NCI-H187 (cell line): ENCODE data around the gene ZNF185.
"Not testable (repeated sequence)": the region's sequence is repeated elsewhere in the genome, so short reads cannot be mapped to it uniquely, and the experiment has no call there.

Experiments
- DNase-seq, 2 experiments: peaks; one replicate each; lab custom pipeline; 2025; lab: John Stamatoyannopoulos, UW

ZNF185 gene

DNA sequence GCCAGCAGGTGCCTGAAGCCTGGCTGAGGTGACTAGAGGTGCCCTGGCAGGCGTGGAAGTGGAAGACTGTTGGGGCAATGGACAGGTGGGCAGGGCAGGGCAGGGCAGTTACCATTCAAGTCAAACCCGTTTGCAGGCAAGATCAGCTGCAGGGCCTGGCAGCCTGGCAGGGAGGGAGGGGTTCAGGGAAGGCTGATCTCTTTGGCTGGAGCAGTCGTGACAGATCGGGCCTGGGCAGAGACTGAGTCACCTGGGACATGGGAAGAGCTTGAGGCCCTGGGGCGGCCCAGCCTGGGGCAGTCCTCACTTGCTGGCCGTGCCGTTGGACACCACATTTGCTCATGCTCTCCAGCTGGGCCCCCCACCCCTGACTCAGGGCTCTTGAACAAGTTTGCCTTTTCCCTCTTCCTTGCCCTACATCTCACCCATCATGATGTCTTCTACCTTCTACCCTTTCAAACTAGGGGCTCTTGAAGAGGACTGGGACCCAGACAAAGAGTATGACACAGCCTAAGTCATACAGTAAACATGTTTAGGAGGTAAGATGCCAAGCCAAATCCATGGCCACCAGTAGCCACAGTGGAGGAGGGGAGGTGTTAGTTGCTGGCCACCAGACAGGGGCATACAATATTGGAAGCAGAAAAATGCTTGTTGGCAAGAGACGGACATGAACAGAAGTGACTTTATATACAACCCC lies 2.0 kb upstream of the ZNF185 start:
- DNase-seq: no peak

DNA sequence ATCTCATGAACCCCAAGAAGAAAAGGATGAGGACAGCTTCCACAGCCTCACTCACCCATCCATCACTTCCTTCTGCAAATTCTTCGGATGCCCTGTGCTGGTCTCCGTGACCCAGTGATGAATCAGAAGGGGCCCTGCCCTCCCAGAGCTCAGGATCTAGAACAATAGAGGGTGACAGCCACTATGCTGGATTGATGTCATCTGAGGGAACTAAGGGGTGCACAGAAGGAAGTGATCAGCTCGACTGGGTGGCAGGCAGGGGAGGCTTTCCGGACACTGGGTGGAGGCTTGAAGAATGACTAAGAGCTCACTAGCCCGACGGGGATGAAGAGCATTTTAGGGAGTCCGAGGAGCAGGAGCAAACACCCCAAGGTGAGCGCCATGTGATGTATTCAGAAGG lies 1.4 kb upstream of the ZNF185 start:
- DNase-seq: no peak

DNA sequence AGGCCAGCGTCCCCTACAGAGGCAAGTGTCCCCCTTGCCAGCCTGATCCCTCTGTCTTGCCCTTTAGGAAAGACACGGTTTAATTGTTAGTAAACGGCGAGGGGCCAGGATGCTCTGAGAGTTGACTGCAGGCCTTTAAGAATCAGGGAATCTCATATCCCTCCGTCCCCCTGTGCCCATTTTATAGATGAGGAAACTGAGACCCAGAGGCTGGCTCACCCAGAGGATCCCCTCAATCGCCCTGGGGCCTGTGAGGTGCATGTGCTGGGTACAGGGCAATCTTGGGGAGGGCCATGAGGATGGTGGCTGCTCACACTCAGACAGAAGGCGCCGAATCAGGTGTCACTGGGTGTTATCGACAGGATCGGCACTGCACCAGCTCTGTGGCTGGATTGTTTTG lies 575 bp downstream of the ZNF185 start:
- DNase-seq: no peak

DNA sequence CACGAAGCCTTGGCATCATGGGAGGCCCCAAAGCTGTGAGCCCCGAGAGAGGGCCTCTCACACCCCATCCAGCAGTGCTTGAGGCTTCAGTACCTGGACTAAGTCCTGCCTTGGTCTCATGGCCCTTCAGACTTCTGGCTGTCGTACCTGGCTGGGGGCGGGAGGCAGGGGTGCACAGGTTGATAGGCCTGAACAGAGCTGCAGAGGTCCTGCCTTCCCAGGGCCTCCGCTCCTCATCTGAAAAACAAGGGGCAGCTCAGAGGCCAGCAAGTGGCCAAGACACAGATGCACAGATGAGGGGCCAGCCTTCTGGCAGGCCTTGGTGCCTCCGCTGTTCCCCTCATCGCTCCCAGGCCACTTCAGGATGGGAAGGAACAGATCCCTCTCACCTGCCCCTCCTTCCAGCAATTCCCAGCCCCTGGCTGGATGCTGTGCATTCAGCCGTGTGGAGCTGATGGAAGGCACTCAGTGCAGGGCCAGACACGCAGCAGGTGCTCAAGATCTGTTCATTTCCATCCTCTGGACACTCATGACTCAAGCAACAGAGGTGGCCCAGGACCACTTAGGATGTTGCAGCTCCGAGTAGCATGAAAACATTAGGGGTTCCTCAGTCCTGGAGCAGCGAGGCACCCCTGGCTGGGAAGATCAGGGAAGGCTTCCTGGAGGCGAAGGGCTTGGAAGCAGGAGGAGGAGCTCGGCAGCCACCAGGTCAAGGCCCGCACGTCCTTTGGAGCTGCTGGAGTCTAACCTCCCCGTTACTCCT lies 1.4 kb downstream of the ZNF185 start:
- DNase-seq: no peak

DNA sequence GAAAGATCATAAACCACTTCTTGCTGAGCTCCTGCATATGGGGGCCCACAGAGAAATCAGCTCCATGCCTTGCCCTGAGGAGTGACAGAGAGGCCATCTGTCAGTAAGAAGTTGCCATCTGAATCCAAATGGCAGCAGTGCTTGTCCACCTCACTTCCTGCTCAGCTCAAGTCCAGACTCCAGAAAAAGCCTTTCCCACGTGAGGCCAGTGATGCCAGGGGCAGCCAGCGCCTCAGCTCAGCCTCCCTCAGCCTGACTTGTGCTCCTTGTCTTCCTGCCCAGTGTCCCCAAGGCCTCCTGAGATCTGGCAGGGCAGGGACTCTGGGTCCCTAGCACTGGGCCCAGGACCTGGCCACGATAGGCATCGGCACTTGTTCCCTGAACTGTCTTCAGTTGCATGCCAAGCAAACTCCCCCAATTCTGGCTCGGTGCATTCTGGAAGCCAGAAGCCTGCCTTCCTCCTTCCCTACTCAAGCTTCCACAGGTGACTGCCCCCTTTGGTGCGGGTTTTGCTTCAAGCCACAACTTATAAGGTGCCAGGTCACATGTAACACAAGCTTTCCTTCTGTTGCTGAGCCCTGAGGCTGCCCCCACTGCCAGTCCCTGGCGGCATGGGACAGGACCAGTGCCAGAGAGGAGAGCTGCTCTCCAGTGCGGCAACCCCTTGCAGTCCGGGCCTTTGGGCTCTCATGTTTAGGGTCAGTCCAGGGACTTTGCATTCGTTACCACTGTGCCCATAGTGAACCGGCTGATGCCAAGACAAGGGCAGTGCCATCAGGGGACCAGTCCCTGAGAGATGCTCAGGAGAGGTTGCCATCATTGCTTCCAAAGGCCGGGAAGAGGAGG lies 2.2 kb downstream of the ZNF185 start:
- no peak for DNase-seq

DNA sequence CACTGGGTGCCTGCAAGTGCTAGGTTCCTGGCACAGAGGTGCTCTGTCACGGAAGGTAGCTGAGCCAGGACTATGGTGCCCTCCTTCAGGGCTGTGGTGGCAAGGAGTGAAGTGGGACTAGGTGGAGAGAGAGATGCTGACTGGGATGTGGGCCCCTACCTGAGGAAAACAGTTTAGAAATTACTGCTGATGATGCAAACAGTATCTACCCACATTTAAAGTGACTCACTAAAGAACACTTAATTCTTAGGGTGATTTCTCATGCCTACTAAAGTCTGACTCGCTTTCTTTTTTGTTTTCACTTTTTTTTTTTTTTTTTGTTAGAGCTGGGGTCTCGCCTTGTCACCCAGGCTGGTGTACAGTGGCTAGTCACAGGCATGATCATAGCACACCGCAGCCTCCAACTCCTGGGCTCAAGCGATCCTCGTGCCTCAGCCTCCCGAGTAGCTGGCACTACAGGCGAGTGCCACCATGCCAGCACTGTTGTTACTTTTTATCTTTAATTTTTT lies 3.1 kb downstream of the ZNF185 start:
- no peak for DNase-seq

DNA sequence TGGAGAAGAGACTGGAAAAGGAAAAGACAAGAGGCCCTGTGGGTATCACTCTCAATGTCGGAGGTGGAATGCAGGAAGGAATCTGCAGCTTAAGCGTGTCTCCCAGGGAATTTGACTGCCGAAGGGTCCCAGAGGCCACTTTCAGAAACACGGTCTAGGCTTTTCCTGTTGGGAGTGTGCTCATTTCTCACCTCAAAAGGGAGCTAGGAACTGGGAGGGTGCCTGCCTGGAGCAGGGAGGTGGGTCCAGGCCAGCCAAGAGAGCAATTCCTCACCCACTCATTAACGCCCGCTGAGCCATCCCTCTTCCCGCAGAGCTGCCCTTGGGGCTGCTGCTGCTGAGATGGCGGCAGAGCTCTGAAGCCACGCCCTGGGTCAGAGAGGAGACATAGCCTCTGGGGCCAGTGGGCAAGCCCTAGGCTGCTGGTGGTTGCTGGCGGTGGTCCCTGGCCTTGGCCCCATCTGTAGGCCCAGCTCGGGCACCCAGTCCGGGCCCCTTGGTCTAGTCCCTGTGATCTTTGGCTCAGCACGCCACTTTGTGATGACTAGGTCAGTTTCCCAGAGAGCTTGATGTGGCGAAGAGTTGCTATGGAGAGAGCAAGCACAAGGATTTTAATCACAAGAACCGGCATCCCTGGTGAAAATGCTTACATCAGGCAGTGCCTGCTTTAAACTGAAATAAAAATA lies 4.1 kb downstream of the ZNF185 start:
- DNase-seq: no peak

DNA sequence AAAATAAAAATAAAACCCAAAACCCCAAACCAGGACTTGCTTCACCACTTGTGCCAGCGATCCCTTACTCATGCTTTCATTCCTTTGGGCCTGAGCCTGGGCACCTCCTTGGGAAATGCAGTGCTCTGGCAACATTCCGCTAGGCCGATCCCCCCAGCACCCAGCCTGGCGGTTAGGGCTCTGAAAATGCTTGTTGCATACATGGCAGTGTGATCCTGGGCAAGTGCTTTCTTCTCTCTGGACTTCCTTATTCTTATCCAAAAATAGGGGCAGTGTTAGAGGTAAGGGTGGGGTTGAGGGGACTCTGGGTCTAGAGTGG lies 4.6 kb downstream of the ZNF185 start:
- no peak for DNase-seq

DNA sequence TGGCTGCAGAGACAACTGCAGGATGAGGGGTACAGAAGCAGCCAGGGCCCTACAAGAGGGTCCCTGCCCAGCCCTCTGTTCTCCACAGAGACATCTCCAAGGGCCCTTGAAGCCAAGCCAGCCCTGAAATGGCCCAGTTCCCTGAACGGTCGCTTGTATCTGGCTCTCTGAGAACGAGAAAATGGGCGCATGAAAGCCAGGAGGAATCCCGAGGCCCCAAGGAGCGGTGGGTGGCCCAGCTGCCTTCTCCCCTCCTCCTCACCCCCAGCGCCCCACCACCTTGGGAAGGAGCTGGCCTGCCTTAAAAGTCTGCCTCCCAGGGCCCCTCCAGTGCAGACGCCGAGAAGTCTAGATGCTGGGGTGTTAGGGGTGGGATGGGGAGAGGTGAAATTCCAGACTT lies 5.7 kb downstream of the ZNF185 start:
- DNase-seq: no peak

DNA sequence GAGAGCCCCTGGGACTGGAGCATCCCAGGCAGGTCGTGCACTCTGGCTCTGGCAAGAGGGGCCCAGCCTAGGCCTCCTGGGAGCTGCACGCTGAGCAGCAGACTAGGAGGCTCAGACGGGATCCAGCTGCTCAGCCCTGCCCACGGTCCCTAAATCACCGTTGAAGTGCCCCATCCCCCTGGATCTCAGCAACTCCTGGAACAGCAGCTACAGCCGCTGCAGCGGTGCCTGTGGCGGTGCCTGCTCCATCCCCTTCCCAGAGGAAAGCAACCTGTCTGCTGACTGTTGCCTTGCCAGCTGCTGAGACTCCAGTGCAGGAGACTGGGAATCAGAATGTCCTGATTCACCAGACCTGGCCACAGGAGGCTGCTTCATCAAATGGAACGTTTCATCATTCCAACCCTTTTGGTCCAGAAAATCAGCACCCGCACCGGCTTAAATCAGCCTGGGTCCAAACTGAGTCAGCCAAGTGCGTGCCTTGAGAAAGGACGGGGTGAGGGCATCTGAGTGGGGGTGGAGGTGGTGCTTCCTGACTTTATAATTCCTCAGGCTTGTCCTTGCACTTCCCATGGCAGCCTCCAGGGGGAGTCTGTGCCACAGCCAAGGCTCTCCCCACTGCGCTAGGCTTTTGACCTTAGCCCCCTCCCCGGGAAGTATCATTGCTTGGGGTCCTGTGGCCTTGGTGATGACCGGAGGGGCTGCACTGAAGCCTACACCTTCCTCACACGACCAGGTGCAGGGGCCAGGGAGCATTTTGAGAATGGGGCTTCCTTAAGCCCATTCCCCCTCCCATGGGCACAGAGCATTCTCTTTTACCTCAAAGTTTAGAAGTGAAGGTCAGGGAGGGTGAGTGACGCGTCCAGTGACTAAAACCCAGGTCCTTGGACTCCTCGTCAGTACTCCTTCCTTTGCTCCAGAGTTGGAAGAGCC lies 6.5 kb downstream of the ZNF185 start:
- no peak for DNase-seq

DNA sequence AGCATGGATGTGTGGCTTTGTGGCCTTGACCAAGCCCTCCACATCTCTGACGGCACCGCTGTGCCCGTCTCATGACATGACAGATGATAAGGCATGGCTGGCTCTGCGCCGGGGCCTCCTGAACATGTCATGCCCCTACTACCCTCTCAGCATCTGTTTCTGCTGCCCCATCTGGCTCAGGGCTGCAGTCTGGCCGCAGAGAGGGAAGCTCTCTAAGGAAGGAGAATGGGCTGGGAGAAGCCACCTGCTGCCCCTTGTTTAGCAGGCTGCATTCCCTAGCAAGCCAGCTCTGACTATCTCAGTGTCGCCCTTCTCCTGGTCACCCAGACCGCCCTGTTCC lies 7.2 kb downstream of the ZNF185 start:
- DNase-seq: no peak

DNA sequence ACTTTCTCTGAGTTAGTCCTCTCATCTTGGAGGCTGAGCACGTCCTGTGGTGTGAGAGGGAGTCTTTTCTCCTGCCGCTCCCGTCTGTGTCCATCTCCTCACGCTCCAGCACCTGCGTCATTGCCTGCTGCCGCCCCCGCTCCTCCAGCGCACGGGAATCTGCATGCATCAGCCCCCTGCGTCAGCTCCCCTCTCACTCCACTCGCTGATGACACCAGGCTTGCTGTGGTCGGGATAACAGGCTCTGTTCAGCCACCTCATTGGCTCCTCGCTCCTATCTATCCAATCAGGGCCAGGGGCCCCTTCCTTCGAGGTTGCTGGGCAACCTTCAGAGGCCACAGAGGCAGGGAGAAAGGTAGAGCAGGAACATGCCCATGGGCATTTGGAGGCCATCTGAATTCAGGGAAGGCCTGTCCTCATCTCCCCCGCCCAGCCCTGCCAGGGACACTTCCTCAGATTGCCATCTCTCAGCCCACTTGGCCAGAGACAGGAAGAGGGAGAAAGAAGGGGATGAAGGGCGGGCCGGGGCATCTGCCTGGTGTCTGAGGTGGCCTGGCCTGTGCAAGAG lies 9.3 kb downstream of the ZNF185 start:
- no peak for DNase-seq

DNA sequence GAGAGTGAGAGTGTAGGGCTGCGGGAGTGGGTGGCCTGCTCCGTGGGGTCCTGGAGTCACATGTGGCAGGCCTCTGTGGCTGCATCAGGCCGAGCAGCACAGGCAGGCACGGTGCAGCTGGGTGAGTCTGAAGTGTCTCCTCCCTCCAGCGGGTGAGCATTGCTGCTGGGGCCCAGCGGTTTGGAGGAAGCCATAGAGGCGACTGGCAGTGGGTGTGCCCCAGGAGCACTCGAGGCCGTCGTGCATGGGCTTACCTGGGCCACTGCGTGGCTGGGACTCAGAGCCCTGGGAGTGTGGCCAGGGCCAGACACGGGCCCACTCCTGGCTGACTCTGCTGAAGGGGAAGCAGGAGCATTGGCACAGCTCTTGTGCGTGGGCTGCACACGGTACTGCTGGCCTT lies 10.6 kb downstream of the ZNF185 start:
- DNase-seq: no peak

DNA sequence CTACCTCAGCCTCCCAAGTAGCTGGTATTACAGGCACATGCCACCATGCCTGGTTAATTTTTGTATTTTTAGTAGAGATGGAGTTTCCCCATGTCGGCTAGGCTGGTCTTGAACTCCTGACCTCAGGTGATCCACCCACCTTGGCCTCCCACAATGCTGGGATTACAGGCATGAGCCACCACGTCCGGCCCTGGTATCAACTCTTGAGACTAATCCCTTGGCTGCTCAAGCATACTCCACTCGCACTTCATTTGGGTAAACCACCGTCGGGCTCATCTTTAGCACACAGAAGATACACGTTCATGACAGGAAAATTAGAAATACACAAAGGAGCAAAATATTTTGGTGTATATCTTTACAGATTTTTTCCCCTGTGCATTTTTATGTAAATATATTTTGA lies 12.2 kb downstream of the ZNF185 start:
- not testable (repeated sequence) for DNase-seq

DNA sequence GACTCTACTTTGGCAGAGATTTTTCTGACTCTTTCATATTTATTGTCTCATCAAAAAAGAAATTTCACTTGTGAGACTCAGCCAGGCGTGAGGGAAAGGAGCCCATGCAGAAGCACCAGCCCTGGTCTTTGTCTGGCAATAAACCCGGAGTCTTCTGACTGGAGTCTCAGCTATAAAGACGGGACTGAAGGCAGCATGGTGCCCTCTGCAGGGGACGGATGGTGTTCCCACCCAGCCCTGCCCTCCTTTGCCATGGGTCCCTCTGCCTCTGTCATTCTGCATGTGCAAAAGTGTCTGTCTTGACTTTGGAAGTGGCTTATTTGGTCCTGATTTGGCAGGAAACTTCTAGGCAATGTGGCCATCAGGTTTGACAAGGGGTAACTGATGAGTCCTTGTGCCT lies 14.2 kb downstream of the ZNF185 start:
- DNase-seq: no peak

DNA sequence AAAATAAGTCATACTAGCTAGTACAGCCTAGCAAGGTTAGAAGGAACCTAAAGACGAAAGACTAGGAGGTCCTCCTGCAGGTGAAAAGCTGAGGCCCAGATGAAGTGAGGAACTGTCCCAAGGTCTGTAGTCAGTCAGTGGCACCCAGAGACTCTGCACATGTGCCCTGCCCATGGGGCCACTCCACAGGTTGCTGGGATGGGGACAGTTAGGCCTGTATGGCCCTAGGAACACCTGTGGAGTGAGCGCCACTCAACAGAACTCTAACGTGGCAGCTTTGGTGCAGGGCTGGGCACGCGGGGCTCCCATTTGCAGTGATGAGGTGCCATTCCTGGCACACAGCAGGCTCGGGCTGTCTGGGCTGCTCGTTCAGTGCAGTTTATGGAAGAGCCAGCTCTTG lies 14.8 kb downstream of the ZNF185 start:
- no peak for DNase-seq

DNA sequence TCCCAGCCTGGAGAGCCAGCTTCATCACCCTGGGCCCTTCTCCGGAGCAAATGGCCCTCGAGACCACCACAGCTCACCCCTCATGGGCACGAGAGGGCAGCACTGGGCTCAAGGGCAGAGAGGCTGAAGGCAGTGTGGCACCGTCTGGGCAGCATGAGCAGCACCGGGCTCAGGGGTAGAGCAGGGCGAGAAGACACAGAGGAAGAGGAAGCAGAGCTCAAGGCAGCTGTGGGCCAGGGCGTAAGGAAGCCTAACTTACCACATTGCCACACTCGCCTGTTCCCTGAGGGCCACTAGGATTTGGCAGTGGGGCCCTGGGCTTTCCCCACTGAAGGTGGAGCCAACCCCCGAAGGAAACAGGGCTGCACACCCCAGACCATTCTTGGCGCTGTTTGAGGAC lies 15.5 kb downstream of the ZNF185 start:
- DNase-seq: no peak

DNA sequence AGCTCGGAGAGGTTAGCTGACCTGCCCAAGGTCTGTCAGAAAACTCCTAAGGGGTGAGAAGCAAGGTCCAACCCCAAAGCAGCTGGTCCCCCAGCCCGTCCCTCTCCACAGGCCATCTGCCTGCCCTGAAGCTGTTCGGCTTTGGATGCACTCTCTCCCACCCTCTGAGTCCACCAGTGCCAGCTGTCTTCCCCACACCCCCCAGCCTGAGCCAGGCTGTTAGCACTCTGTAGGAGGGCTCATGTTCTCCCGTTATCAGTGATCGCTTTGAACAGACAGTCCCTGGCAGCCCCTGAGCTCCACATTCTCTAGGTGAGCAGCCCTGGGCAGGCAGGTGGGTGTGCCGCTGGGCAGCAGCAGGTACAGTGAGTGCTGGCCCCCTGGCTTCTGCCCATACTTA lies 16.0 kb downstream of the ZNF185 start:
- no peak for DNase-seq

DNA sequence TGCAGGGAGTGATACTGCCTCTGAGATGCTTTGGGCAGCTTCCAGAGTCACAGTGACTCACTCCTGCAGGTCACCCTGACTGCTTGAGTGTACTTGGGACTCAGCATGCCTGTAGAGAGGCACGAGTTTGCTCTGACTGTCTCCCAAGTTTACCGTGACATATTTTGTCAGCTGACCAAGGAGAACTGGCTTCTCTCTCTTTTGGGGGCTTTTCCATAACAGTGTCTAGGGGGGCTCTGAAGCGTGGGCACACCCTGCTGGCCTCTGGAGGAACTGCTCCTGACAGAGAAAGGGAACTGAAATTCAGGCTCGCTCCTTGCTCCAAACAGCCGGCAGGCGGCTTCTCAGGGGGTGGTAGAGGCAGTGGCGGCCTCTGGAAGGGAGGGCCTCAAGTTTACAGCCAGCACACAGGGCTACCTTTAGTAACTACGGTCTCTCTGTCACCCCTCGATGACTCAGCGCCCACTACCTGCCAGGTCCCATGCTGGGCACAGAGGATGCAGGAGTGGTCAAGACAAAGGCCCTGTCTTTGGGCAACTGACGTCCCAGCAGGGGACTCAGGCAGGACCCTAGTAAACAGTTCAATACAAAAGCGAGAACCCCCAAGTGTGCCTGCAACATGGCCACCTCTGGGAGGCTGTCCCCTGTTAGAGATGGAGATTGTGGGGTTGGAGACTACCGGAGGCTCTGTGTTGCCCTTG lies 17.8 kb downstream of the ZNF185 start:
- no peak for DNase-seq
